Measurements from ENCODE around the gene ZNF850.
"Not testable (repeated sequence)": the region's sequence is repeated elsewhere in the genome, so short reads cannot be mapped to it uniquely, and the experiment has no call there.

The ZNF850 gene

DNA sequence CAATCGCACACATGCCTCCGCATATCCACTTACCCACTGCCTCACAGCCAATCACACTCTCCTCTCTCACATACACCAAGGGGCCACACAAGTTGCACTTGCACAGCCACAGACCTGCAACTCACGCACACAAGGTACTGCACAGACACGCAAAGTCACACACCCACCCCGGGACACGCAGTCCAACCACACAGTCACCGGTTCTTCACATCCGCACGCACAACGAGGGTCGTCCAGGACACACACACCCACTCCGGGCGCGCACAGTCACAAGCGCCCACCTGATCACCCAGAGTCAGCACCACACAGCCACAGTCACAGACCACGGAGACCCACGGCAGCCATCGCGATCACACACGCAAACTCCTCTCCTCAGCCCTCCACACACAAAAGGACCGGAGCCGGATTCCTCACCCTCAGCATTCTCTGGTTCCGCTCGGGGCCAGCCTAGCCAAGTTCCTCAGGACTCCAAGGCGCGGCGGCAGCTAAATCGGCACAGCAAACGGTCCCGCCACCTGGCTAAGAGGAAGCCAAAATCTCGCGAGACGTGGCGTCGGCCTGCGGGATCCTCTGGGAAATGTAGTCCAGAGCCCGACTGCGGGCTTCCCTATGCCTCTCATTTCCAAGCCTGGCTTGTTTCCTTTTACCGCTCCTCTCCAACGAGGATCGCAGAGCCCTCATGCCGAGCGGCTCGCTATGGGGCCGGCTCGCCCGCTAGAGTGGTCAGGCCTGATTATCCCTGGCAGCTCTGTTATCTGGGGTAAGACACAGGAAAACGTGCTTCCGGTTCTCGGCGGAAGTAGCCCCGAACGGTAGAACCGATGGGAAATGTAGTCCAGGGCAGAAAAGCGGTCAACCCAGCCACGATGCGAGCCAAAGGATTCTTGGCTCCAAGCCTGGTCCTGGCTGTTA is at the start of gene ZNF850:
TSS of gene ZNF850 (minus strand) at position 497 of the 912 bp plus-strand sequence. CDS start 10,201 bp downstream, outside the sequence.
- DNase-seq, result peak; percentile 99

DNA sequence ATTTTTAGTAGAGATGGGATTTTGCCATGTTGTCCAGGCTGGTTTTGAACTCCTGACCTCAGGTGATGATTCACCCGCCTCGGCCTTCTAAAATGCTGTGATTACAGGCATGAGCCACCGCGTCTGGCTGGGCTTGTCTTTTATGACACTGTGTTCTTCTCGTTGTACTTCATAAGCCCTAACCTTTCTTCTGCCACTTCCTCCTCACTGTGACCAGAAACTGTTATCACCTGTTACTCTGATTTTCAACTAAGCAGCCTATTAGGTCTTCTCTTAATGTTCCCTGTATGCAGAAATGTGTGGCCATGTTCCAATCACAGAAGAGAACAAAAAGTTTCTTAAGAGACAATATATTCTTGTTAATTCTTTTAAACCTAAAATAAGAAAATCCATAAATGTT is 49.2 kb upstream of the ZNF850 start:
- no peak for DNase-seq

DNA sequence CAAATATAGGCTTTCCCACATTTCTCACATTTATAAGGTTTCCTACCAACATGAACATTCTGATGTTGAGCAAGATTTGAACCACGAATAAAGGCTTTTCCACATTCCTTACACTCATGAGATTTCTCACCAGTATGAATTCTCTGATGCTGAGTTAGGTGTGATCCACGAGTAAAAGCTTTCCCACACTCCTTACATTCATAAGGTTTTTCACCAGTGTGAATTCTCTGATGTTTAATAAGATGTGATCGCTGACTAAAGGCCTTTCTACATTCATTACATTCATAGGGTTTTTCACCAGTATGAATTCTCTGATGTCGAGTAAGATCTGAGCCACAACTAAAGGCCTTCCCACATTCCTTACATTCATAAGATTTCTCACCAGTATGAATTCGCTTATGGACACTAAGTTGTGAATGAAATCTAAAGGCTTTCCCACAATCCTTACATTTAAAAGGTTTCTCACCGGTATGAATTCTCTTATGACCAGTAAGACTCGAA is 46.6 kb upstream of the ZNF850 start:
- DNase-seq, result no peak

DNA sequence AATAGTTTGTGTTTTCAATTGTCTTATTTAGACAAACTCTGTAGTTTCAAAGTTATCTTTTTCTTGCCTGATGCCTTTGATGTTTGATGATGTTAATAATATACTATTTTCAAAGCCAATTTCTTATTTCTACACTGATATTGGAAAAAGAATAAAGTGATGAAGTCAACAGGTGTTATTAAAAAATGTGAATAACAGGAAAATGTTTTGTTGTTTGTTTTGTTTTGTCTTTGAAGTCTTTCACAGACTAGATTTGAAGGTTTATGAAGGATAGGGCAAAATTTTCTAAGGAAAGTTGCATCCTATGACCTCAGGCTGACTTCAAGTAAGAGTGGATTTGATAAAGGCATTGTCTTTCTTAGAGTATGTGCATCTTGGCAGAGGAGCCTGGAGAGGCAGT is 34.4 kb upstream of the ZNF850 start:
- DNase-seq, result no peak

DNA sequence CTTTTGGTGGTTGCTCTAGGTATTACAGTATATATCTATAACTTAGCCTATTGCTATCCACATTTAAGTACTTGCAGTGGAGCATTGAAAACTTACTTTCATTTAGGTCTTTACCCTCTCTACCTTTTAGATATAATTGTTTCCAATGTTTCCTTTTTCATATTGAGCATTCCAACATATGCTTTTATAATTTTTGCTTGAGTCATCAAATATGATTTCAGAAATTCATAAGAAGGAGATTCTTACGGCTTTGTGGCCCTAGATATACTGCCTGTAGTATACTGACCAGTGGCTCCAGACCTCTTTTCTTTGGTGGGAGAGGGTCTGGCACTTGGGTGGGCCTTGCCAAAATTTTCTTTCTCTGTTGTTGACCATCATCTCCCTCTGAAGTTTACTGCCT is 32.8 kb upstream of the ZNF850 start:
- DNase-seq, result no peak

DNA sequence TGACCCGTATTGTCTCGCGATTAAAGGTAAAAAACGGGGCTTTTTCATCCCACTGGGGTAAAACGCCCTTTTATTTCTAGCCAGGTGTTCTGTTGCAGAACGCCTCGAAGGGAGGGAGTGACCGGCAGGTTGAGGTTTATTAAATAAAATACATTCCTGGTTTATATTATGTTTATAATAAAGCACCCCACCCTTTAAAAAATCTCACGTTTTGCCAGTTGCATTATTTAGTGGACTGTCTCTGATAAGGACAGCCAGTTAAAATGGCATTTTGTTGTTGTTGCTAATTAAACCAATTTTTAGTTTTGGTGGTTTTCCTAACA is 25.1 kb upstream of the ZNF850 start:
- no peak for DNase-seq

DNA sequence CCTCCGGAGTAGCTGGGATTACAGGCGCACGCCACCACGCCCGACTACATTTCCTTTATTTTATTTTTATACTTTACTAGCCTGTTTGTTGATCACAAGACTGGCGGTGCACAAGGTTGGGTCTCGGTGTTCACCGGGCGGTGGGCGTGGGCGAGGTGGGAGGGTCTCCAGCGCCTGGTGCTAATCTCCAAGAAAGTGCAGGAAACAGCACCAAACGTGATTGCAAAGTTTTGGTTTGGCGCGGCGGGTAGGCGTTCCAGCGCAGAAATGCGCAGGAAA is 24.0 kb upstream of the ZNF850 start:
- no peak for DNase-seq

DNA sequence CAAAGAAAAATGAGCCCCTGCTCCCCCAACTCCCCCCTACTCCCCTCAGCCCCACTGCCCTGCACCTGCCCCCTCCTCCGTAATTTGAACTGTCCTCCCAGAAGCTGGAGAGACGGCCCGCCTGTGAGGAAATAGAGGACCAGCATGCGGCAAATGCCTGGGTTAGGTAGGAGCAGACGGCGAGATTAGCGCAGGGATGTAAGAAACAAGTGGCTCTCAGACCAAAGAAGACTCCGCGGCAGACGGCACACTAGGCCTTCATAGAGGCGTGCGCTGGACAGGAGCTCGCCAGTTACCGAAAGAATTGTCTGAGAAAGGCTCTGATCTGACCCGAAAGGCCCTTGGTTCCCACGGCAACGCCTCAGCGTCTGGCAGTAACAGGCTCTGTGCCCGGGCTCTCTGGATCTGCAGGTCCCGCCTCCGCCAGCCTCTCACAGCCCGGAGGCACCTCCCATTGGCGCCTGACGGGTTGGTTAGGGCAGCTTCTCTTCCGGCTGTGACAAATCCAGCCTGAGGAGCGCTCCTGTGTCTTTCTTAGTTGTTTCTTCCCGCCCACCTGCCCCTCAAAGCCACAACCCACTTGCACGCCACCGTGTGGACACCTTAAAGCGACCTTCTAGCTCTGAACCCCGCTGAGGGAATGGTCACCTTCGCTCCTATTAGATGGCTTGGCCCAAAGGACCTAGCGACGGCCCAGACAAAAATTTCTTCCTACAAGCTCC is 19.0 kb upstream of the ZNF850 start:
- not testable (repeated sequence) for DNase-seq

DNA sequence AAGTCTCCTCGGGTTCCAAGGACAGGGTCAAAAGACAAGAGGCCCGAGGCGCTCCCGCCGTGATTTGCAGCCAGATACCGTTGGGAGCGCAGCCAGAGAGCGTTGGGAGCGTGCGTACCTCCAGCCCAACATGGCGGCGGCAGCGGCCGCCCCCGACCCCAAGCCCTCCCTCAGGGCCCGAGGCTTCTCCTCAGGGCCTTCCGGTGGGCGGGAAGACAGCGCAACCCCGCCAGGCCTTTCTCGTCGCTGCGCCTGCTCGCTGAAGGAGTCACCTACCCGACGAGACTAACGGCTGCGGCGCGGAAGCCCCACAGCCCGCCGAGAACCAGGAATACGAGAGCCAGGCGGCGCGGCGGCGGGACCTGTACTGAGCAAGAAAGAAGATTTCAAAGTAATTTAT is 3.2 kb upstream of the ZNF850 start:
- DNase-seq, result no peak

DNA sequence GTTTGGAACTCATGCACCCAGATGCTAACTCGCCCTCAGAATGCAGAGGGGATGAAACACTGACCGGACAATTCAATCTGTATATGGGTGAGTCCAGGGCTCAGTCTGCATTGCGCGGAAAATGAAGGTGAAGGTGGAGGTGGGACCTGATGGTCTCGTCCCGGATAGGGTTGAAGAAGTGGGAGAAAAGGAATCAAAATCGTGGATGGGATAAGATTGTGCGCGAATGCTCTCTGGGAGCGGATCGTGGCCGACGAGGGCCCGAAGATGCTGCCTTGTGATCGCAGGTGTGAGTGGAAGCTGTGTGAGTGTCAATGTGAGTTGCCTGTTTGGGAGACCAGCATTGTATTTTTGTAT is 594 bp upstream of the ZNF850 start:
- DNase-seq, result no peak

DNA sequence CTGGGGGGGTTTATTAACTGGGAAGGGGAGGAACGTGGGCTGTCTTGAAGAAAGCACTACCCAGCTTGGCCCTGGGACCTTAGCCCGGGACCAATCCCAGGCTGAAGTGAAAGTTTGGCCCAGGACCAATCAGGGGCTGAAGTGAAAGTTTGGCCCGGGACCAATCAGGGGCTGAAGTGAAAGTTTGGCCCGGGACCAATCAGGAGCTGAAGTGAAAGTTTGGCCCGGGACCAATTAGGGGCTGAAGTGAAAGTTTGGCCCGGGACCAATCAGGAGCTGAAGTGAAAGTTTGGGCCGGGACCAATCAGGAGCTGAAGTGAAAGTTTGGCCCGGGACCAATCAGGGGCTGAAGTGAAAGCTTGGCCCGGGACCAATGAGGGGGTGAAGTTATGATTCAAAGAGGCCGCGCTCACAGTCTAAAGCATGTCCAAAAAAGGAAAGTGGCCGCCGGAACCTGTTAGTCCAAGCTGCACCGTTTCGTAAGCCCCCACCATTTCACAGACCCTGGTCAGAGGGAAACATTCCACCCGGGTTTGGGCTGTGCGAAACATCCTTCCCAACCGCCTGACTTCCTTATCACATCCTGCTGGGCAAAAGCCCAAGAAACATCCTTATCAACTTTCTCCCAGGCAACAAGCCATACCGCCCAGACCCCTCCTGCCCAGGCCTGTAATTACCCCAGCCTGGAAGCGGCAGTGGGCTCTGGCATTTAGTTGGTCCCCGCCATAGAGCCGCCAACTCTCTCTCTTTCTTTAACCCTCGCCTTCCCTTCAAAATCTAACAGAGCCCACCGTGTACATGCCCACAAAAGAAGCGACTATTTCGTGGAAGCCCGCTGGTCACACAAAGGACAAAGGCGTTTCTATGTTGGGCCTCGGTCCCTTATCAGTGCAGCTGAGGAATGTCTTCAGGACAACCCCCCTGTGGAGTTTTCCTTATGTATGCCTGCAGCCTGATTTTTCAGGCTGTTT is 1.1 kb downstream of the ZNF850 start:
- no peak for DNase-seq

DNA sequence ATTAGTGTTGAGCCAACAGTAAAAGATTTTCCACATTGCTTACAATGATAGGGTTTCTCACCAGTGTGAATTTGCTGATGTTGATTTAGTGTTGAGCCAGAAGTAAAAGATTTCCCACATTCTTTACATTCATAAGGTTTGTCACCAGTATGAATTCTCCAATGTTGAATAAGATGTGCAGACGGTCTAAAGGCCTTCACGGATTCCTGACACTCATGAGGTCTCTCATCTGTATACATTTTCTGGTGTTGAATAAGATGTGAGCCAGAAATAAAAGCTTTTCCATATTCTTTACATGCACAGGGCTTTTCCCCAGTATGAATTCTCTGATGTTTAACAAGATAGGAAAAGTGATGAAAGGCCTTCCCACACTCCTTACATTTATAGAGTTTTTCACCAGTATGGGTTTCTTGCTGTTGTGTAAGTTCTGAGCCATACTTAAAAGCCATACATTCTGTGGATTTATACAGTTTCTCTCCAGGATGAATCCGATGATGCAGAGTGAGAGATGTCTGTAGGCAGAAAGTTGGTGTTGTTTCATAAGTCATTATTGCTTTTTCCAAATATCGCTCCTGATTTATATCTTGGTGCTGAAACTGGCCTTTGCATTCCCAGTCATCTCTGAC is 22.4 kb downstream of the ZNF850 start:
- no peak for DNase-seq

DNA sequence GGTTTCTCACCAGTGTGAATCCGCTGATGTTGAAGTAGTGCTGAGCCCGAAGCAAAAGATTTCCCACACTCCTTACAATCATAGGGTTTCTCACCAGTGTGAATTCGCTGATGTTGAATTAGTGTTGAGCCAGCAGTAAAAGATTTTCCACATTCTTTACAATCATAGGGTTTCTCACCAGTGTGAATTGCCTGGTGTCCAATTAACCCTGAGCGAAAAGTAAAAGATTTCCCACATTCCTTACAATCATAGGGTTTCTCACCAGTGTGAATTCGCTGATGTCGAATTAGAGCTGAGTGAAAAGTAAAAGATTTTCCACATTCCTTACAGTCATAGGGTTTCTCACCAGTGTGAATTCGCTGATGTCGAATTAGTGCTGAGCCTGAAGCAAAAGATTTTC is 23.0 kb downstream of the ZNF850 start:
- not testable (repeated sequence) for DNase-seq

DNA sequence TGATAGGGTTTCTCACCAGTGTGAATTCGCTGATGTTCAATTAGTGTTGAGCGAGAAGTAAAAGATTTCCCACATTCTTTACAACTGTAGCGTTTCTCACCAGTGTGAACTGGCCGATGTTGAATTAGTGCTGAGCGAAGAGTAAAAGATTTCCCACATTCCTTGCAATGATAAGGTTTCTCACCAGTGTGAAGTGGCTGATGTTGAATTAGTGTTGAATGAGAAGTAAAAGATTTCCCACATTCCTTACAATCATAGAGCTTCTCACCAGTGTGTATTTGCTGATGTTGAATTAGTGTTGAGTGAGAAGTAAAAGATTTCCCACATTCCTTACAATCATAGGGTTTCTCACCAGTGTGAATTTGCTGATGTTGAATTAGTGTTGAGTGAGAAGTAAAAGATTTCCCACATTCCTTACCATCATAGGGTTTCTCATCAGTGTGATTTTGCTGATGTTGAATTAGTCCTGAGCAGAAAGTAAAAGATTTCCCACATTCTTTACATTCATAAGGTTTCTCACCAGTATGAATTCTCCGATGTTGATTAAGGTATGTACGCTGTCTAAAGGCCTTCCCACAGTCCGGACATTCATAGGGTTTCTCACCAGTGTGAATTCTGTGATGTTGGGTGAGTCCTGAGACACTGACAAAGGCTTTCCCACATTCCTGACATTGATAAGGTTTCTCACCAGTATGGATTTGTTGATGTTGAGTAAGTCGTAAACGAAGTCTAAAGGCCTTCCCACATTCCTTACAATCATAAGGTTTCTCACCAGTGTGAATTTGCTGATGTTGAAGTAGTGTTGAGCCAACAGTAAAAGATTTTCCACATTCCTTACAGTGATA is 24.0 kb downstream of the ZNF850 start:
- no peak for DNase-seq

DNA sequence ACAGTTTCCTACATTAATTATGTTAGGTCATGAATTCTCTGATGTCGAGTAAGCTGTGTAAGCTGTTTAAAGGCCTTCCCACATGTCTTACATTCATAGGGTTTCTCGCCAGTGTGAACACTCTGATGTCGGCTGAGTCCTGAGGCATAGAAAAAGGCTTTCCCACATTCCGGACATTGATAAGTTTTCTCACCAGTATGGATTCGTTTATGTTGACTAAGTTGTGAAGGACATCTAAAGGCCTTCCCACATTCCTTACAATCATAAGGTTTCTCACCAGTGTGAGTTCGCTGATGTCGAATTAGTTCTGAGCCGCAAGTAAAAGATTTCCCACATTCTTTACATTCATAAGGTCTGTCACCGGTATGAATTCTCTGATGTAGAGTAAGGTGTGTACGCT is 24.9 kb downstream of the ZNF850 start:
- DNase-seq, result no peak

DNA sequence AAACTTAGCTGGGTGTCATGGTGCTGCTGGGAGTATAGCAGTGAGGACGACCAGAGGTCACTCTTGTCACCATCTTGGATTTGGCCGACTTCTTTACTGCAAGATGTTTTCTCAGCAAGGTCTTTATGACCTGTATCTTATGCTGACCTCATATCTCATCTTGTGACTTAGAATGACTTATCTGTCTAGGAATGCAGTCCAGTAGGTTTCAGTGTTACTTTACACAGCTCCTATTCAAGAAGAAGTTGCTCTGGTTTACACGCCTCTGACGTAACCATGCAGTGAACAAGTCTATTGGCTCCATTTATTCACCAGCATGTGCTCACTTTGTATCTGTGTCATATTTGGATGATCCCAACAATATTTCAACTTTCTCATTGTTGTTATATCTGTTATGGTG is 26.7 kb downstream of the ZNF850 start:
- DNase-seq, result no peak

DNA sequence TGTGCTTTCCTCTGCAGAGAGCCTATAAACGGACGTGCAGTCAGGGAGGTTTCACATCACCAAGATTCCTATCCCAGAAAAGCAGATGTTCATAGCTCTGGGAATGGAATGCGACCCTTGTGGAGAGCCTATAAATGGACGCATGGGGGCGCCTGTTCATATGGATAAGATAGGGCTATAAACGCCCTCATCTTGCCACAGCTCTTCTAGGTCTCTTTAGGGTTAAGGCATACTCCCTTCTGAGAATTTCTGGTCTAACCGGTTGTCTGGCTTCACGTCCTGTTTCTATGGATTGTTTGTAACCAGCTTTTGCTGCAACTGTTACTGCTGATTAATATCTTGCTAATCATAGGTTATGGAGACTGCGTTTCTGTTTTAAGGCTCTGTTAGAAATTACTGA is 36.4 kb downstream of the ZNF850 start:
- DNase-seq, result not testable (repeated sequence)

DNA sequence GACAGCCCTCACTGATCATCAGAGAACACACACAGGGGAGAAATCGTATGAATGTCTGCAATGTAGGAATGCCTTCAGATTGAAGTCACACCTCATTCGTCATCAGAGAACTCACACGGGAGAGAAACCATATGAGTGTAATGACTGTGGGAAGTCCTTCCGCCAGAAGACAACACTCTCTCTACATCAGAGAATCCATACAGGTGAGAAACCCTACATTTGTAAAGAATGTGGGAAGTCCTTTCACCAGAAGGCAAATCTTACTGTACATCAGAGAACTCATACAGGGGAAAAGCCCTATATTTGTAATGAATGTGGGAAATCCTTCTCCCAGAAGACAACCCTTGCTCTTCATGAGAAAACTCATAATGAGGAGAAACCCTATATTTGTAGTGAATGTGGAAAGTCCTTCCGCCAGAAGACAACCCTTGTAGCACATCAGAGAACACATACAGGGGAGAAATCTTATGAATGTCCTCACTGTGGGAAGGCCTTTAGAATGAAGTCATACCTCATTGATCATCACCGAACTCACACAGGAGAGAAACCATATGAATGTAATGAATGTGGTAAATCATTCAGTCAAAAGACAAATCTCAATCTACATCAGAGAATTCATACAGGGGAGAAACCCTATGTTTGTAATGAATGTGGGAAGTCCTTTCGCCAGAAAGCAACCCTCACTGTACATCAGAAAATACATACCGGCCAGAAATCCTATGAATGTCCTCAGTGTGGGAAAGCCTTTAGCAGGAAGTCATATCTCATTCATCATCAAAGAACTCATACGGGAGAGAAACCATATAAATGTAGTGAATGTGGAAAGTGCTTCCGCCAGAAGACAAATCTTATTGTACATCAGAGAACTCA is 52.7 kb downstream of the ZNF850 start:
- DNase-seq, result no peak

DNA sequence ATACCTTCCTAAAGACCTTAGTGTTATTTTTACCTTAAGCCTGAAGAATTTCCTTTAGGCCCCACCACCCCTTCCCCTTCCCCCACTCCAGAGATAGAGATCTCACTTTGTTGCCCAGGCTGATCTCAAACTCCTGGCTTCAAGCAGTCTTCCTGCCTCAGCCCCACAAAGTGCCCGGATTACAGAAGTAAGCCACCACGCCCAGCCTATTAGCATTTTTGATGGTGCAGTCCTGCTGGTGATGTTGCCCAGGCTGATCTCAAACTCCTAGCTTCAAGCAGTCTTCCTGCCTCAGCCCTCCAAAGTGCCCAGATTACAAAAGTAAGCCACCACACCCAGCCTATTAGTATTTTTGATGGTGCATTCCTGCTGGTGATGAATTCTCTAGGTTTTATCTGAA is 63.2 kb downstream of the ZNF850 start:
- DNase-seq, result no peak

DNA sequence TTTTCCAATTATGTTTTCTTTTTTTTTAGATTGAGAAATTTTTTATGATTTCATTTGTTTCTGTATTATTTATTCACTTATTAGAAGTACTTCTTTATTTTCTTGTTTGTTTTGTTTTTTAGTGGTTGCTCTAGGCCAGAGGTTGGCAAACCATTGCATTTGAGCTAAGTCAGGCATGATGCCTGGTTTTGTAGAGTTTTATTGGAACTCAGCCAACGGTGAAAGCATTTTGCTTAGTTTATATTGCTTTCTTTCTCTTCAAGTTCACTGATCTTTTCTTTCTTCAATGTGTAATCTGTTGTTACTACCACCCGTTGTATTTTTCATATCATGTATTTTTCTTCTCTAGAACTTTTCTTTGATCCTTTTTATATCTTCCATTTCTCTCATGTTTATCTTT is 65.5 kb downstream of the ZNF850 start:
- DNase-seq, result no peak

DNA sequence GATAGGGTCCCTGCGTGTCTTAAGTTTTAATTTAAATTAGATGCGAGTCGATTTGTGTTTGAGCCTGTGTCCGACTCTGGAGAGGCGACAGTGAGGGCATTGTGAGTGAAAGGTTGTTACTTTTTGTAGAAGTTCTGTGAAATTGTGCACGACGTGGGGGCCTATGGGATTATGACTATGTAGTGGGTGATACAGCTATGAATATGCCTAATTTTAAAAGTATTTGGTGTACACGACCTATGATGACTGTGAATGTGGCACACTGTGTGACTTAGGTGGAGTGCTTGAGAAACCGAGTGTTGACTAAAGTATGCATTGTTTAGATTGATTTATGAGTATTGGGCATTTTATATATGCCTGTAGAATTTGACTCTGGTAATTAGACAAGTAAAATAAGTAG is 84.5 kb downstream of the ZNF850 start:
- DNase-seq, result no peak
